Astrocyte of the cerebellum (primary cell): ENCODE results near the gene DNAJC22.
A peak's percentile ranks its signal among the peaks of the same experiment; 100 is the strongest.

Source experiments
- DNase-seq: peaks from one replicate; pipeline ENCODE4 v3.0.0-alpha.2; 2011; ENCODE audit warnings: low read depth
- H3K4me3 ChIP-seq: 2 replicates; pipeline ENCODE4 v1.5.1; 2011; ENCODE audit warnings: mild to moderate bottlenecking, low read depth, low read length, moderate library complexity
- CTCF ChIP-seq: IDR thresholded peaks from 2 replicates; pipeline ENCODE4 v1.5.1; 2012; ENCODE audit warnings: low read length, low read depth, moderate library complexity, mild to moderate bottlenecking; ENCODE audit errors: missing control alignments
- in situ Hi-C: cut with HindIII; loops from 2 replicates; pipeline ENCODE4 v1.10.0; 2017; ENCODE audit warnings: low sequenced_read_pairs

DNAJC22 gene

GRCh38 chr12:49335118-49335954 lies 11.4 kb upstream of the DNAJC22 start:
- TF ChIP-seq CTCF: no peak
- in situ Hi-C loops: no loop called here
- no peak for DNase-seq
- H3K4me3 ChIP-seq: no peak overlapping the region

GRCh38 chr12:49335955-49336644 lies 10.6 kb upstream of the DNAJC22 start:
- TF ChIP-seq CTCF: no peak
- DNase-seq: no peak
- no peak overlapping the region for H3K4me3 ChIP-seq
- in situ Hi-C loops: no loop called here

- peak; percentile 86 for TF ChIP-seq CTCF
- H3K4me3 ChIP-seq: peak within 1 kb of the TSS; percentile 25
- in situ Hi-C loops: no loop called here
- peak; percentile 9 for DNase-seq
These were observed 9.8 kb upstream of the DNAJC22 start, which contains the start of gene C1QL4 for GRCh38 chr12:49336645-49337584. Gene C1QL4 (minus strand): TSS chr12:49337188. CDS start chr12:49336477, 711 bp downstream.

GRCh38 chr12:49338830-49339463 lies 7.7 kb upstream of the DNAJC22 start:
- DNase-seq: no peak
- no peak for TF ChIP-seq CTCF
- in situ Hi-C loops: no loop called here
- H3K4me3 ChIP-seq: no peak overlapping the region

GRCh38 chr12:49339464-49339861 lies 7.2 kb upstream of the DNAJC22 start:
- in situ Hi-C loops: no loop called here
- no peak overlapping the region for H3K4me3 ChIP-seq
- no peak for TF ChIP-seq CTCF
- DNase-seq: no peak
